ENCODE results near the gene TBX6.

Gene TBX6

DNA sequence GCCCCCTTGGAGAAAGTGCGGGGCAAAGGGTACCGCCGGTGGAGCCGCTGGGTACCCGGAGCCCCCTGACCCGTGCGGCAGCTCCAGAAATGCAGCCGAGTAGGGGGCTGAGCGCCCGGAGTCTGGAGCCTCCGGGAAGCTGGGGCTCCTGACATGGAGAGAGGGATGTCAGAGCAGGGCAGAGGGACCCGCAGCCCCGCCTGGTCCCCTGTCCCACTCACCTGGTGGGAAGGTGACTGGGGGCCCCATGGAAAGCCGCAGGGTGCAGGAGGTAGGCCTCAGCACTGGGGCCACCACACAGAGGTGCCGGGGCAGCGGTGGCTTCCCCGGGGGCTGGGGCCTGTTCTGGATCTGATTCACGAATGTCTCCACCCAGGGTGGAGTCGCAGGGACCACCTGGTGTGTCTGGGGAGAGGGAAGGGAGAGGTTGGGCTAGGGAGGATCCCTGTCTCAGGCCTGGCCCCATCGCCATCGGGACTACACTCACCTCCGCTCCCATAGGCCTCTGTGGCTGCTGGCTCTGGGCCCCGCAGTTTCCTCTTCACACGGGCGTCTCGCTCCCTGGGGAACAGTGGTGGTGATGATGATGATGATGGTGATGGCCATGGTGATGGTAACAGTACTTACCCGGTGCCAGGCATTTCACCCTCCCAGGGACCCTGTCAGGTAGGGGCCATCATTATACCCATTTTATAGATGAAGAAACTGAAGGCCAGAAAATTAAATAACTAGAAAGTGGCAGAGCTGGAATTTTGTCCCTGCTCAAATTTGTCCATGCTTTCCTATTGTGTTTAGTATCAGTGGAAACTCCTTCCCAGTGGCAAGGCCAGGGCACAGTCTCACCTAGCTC is 5.2 kb downstream of the TBX6 start:
- no peak for DNase-seq (ENCODE audit: low read depth in 2 of 2)

DNA sequence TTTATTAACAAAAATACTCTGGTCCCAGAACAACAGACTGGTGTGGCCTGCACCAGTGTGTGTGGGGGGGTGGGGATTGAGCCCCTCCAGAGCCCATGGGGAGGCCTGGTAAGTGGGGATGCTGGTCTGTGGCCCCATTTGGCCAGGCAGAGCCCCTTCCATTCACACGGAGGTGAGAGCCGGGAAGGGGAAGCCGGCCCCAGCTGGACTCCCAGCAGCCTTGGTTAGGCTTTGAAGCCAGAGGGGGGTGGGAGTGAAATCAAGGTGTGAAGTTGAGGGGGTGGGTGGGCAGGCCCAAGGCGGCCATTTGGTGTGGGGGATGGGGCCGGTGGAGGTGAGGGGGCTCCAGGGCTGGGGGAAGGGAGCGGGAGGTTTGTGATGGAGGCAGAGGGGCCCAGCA is 5.9 kb downstream of the TBX6 start:
- DNase-seq (ENCODE audit: low read depth in 2 of 2) = no peak

DNA sequence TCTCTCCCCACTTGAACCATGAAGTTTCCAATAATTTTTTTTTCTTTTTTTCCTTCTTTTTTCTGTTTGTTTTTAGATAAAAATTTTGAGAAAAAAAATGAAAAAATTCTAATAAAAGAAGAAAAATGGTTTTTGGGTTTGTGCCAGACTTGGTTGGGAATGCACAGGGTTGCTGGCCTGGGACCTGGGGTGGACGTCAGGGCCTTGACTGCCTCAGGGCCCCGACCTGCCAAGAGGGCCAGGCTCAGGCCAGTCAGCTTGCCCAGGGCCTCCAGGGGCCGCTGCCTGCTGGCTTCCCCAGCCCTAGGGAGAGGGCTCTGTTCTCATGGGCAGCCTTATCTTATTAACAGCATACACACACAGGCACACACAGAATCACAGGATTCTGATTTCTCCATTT is 6.5 kb downstream of the TBX6 start:
- no peak for DNase-seq (ENCODE audit: low read depth in 2 of 2)

DNA sequence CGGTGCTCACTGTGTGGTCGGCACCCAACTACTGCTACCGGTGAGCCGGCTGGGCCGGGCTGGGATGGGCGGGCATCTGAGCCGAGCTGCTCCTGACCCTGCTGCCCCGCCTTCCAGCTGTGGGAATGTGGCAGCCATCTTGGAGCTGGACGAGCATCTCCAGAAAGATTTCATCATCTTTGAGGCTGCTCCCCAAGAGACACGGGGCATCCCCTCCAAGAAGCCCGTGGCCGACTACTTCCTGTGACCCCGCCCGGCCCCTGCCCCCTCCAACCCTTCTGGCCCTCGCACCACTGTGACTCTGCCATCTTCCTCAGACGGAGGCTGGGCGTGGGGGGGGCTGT is 6.9 kb downstream of the TBX6 start:
- no peak for DNase-seq (ENCODE audit: low read depth in 2 of 2)

DNA sequence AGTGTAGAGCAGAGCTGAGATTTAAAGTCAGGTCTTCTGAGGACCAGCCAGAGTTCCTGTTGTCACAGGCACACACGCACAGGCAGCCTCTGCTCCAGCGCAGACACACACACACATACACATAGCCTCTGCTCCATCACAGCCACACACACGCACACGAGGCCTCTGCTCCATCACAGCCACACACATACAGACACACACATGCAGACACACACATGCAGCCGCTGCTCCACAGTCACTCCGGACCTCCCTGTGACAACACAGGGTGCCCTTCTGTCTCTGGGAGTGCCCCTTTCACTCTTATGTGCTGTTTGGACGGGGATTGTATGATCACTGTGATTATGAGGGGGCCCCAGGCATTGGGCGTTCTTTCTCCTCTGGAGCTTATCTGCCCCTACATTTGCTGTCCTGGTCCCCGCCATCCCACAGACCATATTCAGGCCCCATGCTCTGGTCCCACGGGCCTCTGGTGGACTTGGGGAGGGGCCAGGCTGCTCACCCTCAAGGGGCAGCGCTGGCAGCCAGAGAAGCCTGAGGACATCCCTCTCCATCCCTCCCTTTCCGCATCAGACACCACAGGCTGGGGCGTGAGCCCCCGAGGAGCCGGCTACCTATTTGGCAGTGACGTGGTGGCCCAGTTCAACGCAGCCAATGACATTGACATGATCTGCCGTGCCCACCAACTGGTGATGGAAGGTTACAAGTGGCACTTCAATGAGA is 7.5 kb downstream of the TBX6 start:
- no peak for DNase-seq (ENCODE audit: low read depth in 2 of 2)

DNA sequence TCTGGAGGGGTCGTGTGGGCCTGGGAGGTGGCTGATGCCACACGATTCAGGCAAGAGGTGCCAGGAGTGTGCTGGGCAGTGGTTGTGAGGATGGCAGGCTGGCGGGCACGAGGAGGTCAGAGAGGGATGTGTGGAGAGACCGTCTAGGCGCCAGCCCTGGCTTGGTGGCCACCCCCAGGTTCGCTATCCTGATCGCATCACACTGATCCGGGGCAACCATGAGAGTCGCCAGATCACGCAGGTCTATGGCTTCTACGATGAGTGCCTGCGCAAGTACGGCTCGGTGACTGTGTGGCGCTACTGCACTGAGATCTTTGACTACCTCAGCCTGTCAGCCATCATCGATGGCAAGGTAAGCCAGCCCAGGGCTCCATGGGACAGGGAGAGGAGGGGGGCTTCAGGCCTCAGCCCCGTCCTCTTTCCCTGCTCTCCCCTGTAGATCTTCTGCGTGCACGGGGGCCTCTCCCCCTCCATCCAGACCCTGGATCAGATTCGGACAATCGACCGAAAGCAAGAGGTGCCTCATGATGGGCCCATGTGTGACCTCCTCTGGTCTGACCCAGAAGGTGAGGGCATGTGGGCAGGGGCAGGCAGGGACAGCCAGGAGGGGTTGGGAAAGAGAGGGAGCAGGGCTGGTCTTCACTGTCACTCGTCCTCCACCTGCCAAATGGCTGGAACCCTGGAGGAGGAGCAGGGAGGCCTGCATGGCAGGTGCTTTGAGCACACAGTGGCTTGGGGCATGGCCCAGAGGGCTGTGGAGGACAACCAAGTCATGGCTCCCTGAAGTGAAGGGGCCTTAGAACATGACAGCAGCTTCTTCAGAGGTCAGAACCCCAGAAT is 8.3 kb downstream of the TBX6 start:
- DNase-seq (ENCODE audit: low read depth in 2 of 2) = no peak

DNA sequence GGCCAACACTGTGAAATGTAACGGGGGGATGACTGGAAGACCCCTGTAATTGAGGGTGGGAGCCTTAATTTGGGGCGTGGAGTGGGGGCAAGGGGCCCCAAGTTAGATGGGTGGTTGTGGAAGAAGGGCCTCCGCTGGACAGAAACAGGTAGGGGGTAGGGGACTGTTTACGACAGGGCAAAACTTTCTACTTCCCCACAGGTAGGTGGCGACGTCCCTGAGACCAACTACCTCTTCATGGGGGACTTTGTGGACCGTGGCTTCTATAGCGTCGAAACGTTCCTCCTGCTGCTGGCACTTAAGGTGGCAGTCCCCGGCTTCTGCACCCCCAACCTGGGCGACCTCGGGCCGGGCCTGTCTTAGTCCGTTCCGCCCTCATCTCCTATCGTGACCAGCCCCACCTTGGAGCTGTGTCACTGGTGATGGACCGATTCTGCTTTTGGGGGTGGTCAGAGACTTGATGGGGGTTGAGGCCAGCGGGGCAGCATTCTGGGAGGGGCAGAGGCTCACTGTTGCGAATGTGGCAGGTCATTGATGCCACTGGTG is 9.1 kb downstream of the TBX6 start:
- DNase-seq (ENCODE audit: low read depth in 2 of 2) = no peak

DNA sequence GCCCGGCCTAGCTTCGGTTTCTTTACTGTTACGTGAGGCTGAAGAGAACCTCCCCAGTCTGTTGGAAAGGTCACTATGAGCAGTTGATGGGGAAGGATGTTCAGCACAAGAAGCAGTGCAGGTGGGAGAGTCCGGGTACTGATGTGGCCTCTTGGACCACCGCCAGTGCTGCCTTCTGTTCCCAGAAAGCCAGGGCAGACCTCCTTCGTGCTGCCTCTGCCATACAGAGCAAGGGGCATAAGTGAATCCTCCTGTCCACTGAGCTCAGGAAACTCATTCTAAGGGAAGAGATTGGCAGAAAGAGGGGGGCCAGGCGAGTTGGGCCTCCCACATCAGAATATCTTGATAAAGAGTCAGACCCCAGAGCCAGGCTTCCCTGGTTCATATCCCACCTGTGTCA is 12.2 kb downstream of the TBX6 start:
- no peak for DNase-seq (ENCODE audit: low read depth in 2 of 2)

DNA sequence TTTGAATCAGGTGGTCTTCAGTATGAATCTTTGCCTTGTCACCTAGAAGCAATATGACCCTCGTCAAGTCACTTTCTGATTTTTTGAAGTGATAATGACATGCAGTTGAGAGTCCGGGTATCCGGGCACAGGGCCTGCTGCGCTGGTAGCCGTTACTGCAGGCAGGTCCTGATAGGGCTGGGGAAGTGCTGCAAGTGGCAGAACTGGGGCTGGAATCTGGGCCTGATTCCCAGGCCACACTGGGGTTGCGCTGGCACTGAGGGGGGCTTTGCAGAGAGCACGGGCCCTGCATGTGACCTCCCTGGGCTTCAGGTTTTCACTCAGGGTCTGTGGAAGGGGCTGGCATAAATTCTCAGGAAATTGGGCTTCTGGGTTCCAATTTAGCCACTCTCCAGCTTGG is 13.0 kb downstream of the TBX6 start:
- no peak for DNase-seq (ENCODE audit: low read depth in 2 of 2)

DNA sequence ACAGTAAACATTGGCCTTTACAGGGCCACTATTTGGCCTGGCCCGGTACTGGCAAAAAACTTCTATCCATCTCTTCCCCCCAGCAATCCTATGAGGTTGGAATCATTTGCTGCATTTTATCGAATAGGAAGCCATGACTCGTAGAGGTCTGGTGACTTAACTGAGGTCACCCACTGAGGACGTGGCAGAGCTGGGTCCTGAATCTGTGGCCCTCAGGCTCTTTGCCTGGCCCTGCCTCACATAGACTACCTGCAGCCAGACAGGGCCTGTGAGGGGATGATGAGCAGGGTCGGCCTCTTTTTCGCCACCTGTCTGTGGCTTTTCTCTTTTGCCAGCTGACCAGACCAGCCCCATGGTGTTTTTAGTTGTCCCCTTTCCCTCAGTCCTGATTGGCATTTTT is 14.1 kb downstream of the TBX6 start:
- no peak for DNase-seq (ENCODE audit: low read depth in 2 of 2)

DNA sequence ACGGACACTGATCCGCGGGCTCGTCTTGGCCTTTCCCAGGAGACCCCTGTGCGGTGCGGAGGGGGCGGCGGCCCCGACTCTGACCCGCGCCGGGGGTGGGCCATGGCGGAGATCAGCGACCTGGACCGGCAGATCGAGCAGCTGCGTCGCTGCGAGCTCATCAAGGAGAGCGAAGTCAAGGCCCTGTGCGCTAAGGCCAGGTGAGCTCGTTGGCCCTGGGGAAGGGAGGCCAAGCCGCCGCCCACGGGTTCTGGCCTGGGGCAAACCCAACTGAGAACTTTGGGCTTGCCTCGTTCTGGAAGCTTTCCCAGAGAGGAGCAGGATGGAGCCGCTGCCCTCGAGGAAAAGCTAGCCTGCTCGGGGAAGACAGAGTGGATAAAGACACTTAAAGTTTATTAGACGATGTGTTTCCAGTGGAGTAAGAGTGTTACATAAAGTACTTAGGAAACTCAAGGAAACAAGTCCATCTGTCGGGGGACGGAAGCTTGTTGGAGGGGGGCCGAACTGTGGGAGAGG is 15.4 kb downstream of the TBX6 start:
- no peak for DNase-seq (ENCODE audit: low read depth in 2 of 2)

DNA sequence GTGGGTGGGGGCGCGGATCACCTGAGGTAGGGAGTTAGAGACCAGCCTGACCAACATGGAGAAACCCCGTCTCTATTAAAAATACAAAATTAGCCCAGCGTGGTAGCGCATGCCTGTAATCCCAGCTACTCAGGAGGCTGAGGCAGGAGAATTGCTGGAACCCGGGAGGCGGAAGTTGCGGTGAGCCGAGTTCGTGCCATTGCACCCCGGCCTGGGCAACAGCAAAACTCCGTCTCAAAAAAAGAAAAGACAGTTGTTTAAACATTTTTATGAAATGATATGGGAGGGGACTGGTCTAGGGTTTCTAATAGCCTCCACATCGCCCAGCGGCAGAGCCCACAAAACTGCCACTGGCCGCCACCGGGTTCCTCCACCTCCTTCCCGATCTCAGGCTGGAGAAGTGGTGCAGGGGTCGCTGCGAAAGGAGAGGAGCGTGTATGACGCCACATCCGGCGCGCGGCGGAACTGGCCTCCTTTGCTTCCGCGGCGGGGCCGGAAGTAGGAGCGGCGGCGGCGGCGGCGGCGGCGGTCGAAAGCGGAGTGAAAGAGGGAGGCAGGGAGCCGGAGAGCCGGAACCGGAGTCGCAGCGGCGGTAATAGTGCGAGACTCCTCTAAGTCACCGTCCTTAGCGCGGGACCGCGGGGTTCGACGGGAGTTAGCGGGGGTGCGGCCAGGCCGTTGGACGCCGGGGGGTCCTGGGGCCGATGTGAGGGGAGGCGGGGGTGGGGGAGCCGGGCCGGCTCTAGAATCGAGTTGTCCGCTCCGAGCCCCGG is 16.0 kb downstream of the TBX6 start, which contains the start of gene PPP4C:
PPP4C (plus strand) TSS at position 492 of the 773 bp plus-strand sequence. CDS start 384 bp downstream, outside the sequence.
- DNase-seq (ENCODE audit: low read depth in 2 of 2) = peak; percentile 74 to 78

DNA sequence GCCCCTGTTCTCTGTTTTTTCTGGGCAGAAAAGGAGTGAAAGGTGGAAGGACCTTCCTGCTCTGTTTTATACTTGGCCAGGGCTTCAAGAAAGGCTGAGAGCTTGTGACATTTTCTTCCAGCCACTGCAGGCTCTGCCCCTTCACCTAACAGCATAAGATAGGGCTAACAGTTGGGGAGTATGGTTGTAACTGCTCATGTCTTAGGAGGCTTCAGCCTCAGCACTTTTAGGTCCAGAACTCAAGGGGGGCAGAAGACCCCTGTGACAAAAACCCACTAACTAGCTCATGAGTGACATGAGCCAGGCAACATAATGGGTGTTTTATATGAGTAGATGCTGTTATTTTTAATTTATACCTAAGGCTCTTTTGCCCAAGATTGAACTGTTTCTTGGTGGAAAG is 21.2 kb downstream of the TBX6 start:
- no peak for DNase-seq (ENCODE audit: low read depth in 2 of 2)

DNA sequence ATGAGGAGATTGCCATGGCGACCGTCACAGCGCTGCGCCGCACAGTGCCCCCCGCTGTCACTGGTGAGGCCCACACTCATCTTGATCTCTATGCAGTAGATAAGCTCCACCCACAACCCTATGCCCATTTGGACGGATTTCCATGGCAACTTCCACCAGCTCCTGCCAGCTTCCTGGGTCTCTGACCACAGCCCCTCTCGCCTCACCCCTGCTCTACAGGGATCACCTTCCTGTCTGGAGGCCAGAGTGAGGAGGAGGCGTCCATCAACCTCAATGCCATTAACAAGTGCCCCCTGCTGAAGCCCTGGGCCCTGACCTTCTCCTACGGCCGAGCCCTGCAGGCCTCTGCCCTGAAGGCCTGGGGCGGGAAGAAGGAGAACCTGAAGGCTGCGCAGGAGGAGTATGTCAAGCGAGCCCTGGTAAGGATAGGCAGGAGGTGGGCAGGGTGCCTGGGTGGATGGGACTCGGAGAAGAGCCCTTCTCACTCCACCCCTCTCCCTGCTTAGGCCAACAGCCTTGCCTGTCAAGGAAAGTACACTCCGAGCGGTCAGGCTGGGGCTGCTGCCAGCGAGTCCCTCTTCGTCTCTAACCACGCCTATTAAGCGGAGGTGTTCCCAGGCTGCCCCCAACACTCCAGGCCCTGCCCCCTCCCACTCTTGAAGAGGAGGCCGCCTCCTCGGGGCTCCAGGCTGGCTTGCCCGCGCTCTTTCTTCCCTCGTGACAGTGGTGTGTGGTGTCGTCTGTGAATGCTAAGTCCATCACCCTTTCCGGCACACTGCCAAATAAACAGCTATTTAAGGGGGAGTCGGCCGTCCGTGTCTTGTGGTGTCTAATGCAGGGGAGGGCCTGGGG is 21.9 kb downstream of the TBX6 start:
- DNase-seq (ENCODE audit: low read depth in 2 of 2) = no peak

DNA sequence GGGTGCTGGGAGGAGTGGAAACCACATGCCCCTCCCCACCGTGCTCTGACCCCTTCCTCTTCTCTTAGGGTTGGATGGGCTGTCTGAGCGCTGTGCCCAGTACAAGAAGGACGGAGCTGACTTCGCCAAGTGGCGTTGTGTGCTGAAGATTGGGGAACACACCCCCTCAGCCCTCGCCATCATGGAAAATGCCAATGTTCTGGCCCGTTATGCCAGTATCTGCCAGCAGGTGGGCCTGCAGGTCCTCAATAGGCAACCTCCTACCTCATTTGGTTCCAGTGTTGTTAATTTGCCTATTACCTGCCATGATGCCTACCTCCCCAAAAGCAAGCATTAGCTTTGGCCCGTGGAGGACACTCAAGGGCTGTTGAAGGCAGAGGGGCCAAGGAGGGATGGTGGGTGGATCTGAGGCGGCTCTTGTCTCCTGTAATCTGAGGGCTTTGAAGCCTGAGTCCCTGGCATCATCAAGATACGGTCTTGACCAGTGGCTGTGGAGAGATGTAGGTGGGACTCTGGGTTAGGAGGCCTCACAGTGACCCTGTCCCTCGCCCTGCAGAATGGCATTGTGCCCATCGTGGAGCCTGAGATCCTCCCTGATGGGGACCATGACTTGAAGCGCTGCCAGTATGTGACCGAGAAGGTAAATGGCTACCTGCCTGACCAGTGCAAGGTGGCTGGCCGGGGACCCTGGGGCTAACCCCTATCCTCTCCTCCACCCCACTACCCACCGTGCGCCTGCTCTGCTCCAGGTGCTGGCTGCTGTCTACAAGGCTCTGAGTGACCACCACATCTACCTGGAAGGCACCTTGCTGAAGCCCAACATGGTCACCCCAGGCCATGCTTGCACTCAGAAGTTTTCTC is 22.7 kb downstream of the TBX6 start:
- DNase-seq (ENCODE audit: low read depth in 2 of 2) = no peak

DNA sequence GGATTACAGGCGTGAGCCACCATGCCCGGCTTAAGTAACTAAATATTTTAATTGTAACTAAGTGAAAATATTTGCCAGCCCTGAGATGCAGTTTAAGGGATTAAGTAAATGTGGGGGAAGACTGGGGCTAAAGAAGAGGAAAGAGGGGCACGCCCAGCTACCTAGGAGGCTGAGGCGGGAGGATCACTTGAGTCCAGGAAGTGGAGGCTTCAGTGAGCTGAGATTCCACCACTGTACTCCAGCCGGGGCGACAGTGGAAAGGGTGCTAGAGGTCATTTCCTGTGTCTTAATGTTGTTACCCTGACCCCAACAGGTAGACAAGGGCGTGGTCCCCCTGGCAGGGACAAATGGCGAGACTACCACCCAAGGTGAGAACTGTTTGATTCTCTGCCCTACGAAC is 23.4 kb downstream of the TBX6 start:
- no peak for DNase-seq (ENCODE audit: low read depth in 2 of 2)

DNA sequence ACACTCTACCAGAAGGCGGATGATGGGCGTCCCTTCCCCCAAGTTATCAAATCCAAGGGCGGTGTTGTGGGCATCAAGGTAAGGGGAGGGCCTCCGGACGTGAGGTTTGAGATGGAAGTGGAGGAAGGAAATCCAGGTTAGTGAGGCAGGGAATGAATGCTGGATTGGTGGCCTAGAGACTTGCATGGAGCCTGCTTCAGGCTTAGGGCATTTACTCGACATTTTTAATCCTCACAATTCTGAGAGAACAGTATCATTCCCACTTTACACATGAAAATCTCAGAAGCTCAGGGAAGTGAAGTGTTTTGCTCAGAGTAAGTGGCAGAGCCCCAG is 24.2 kb downstream of the TBX6 start:
- DNase-seq (ENCODE audit: low read depth in 2 of 2) = no peak

DNA sequence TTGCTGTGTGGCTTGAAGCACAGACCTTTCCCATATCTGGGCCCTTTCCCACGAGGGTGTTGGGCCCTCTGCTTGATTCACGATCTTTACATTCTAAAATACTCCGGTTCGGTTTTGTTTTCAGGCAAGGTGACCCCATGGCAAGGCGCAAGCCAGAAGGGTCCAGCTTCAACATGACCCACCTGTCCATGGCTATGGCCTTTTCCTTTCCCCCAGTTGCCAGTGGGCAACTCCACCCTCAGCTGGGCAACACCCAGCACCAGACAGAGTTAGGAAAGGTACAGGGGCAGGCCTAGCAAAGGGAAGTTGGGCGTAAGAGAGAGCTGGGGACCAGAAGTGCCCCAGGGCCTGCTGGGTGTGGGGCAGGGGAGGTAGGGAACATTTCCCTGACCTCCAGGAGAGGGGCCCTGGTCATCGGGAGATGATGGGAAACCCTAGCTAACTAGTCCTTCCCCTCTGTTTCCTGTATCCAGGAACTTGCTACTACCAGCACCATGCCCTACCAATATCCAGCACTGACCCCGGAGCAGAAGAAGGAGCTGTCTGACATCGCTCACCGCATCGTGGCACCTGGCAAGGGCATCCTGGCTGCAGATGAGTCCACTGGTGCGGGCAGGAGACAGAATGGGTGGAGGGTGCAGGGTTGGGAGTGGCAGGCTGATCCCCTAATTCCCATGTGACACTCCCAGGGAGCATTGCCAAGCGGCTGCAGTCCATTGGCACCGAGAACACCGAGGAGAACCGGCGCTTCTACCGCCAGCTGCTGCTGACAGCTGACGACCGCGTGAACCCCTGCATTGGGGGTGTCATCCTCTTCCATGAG is 24.8 kb downstream of the TBX6 start:
- DNase-seq (ENCODE audit: low read depth in 2 of 2) = no peak

Measured in stimulated activated CD8-positive, alpha-beta memory T cell treated with anti-CD3 and anti-CD28 coated beads, Interleukin-7, amount 100 ng/mL, for 1 hour (primary cell).